Astrocyte of the hippocampus (primary cell): ENCODE results near the gene GCDH.
A peak's percentile ranks its signal among the peaks of the same experiment; 100 is the strongest.
"Not testable (repeated sequence)": the region's sequence is repeated elsewhere in the genome, so short reads cannot be mapped to it uniquely, and the experiment has no call there.

Experiments used
- DNase-seq: peaks from one replicate; pipeline ENCODE4 v3.0.0; 2011; ENCODE audit warnings: low read depth, low spot score

The GCDH gene

GRCh38 chr19:12907166-12907565 is 16.2 kb downstream of the GCDH start:
- DNase-seq = no peak

DNA sequence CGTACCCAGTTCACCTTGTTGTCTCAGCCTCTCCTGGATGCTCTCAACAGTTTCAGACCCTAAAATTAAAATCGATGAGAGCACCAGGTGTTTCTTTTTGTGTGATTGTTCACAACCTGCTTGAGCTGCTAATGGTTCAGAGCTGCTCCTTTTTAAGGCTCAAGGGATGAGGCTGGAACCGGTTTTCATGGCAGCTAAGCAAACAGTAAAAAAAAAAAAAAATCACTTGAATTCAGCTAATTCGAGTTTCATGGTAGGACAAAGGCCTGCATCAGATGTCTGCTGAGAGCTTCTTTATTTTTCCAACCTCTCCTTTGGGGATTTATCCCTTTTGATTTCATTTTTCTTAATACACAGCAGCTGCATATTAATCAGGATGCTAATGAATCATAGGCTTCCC is 21.6 kb downstream of the GCDH start:
- no peak for DNase-seq

DNA sequence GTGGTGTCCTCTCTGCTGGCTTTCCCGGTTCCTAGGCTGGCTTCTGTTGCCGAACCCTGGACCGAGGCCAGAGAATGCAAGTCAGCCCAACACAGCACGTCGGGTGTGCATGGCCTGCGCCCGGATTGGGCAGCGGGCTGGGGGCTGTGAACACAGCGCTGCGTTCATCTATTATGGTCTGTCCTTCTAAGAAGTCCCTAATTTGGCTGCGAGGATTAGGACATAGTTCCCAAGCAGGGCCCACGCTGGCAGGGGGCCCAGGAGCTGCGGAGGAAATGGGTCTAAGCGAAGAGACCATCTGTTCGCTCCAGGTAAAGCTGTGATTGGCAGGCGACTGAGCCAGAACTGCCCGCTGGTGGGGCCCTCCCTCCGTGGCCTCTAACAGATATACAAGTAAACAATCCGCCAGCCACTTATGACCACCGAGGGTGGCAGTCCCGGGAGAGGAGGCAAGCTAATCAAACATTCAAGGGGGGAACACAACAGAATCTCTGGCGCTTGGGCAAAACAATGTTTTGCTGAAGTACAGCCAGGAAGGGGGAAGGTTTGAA is 22.1 kb downstream of the GCDH start:
- peak; percentile 83 for DNase-seq

DNA sequence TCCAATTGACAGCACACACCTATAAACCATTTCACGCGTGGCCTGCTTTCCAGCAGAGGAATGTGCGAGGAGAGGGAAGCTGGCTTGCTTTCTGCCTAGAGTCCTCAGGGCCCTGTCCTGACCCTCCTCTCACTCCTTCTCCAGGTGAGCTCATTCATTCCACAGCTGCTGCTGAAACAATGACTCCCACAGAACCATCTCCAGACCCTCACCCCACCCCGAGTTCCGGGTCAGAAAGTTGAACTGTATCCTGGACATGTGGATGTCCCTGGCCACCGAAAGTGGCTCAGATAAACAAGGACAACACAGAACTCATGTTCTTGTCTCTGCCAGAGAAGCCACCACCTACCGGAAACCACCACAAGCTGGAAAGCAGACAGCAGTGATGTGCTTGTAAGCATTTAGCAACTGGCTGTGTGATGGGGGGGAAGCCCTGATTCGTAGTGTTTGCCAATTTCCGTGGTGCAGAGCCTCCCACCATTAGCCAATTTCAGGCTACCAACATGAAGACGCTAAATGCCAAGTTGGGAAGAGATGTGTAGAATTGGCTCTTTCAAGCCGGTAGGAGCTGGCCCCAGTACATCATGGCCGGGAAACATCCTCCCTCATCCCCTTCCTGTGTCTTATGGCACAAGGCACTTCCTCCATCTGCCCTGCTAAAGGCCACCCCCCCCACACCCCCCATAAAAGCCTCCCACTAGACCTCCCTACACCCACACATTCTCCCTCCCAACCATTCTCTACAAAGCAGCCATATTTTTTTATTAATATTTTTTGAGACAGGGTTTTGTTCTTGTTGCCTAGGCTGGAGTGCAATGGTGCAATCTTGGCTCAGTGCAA is 23.1 kb downstream of the GCDH start:
- DNase-seq = peak; percentile 26

DNA sequence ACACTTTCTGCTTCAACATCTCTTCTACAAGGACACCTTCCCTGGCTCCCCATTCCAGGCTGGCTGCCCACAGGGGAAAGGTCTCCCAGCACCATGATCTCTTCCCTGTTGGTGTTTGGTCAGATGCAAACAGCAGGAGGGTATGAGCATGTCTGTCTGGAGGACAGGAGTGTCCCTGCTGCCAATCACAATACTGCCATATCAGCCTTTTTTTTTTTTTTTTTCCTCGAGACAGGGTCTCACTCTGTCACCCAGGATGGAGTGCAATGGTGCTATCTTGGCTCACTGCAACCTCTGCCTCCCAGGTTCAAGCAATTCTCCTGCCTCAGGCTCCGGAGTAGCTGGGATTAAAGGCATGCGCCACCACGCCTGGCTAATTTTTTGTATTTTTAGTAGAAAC is 24.9 kb downstream of the GCDH start:
- not testable (repeated sequence) for DNase-seq

DNA sequence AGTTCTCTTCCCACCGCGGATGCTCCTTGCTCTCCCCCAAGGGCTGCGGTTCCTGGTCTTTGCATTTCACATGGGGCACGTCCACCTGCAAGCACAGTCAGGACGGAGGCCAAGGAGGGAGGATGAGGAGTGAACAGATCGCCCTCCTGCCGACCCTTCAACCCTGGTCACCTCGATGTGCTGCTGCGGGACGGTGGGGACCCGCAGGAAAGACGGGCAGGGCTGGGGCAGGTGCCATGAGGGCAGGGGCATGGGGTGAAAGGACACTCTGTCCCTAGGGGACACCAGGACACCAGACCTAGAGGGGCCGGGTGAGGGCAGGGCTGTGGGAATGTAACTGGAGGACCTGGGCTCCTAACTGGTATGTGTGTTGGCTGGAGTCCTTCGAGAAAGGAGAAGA is 27.3 kb downstream of the GCDH start:
- no peak for DNase-seq

DNA sequence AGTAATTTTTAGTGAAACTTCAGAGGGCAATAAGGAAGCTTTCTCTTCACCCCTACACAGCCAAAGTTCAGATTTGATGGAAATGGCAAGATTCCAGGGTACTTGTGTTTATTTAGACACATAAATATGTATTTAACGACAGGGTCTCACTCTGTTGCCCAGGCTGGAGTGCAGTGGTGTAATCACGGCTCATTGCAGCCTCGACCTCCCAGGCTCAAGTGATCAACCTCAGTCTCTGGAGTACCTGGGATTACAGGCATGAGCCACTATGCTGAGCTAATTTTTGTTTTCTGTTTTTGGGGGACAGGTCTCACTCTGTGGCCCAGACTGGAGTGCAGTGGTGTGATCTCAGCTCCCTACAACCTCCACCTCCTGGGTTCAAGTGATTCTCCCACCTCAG is 30.1 kb downstream of the GCDH start:
- DNase-seq = no peak

DNA sequence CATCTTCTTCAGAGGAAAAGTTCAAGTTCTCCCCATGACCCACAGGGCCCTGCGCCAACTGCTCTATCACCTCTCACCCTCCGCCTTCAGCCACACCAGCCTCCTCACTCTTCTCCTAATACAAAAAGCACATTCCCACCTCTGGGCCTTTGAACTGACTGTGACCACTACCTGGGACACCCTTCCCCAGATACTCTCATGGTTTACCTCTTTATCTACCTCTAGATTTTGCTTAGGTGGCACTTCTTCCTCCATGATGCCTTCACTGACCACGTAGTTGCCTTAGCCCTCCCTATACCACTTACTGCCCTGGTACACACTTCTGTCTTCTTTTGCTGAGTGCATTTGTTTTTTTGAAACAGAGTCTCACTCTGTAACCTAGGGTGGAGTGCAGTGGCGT is 32.0 kb downstream of the GCDH start:
- DNase-seq = no peak

DNA sequence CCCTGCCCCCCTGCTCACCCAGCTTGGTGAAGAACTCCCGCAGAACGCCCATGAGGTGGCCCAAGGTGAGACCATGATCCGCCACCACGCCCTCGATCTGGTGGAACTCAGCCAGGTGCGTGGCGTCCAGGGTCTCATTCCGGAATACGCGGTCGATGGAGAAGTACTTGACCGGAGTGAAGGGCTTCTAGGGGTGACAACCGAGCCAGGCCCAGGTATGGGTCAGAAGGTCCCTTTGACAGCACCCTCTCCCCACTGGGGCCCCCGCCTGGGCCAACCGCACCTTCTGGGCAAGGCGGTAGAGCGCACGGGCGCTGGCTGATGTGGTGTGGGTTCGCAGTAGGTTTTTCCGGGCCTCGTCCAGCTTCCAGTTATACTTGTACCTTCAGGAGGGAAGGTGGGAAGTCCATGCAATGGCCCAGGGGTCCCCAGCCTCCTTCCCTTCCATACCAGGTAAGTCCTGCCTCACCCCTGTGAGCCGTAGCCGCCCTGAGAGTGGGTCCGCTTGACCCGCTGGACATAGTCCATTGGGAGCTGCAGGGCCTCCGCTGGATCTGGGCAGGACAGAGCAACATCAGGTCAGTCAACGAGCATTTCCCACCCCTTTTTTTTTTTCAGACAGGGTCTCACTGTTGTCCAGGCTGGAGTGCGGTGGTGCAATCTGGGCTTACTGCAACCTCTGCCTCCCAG is 33.8 kb downstream of the GCDH start:
- no peak for DNase-seq

DNA sequence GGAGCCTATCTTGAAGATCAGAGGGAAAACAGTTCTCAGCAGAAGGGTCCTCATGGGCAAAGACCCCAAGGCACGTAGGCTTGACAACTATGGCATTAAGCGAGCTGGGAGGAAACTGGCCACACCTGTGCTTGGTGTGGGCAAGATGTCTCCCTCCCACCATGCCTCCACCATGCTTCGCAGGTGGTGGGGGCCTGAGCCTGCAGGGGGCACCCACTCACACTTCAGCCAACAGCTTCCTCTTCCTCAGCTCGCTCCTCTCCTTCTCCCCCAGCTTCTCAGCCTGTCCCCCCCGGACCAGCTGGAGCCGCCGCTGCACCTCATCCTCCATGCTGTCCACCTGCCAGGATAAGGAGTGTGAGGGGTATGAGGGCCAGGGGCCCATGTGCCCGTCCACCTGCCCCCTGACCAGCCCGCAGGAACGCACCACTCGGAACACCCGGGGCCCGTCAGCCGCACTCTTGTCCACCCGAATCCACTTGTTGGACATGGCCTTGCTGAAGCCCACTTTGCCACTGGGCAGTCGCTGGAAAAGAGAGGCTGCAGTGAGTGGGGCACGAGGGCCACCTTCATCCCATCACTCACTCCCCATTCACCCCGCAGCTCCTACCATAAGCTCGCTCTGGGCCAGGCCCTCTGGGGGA is 39.2 kb downstream of the GCDH start:
- DNase-seq = no peak

- DNase-seq = no peak
Measured at GRCh38 chr19:12932392-12933286, 41.7 kb downstream of the GCDH start.

- peak; percentile 96 for DNase-seq
Measured at GRCh38 chr19:12933287-12934072, 42.5 kb downstream of the GCDH start, which contains the start of gene FARSA. TSS of gene FARSA (minus strand) at chr19:12933711. CDS start at chr19:12933696, 15 bp downstream.

GRCh38 chr19:12935071-12935470 is 44.1 kb downstream of the GCDH start:
- DNase-seq = no peak

GRCh38 chr19:12936582-12936981 is 45.6 kb downstream of the GCDH start:
- no peak for DNase-seq

GRCh38 chr19:12937093-12937926 is 46.4 kb downstream of the GCDH start:
- no peak for DNase-seq

GRCh38 chr19:12937927-12938778 is 47.2 kb downstream of the GCDH start, which contains the start of gene CALR:
TSS of gene CALR (plus strand) at chr19:12938609. CDS start at chr19:12938680, 71 bp downstream.
- DNase-seq = peak; percentile 100

GRCh38 chr19:12938779-12939601 is 48.0 kb downstream of the GCDH start:
- peak; percentile 50 for DNase-seq
